ENCODE results near the gene ZNF335.
"Not testable (repeated sequence)": the region's sequence is repeated elsewhere in the genome, so short reads cannot be mapped to it uniquely, and the experiment has no call there.

The ZNF335 gene

GRCh38 chr20:46004889-46005473 lies 33.0 kb upstream of the ZNF335 start:
- no peak overlapping the region for H3K27ac ChIP-seq
- peak; percentile 41 for DNase-seq (ENCODE audit: low read depth, low spot score)

- H3K27ac ChIP-seq, result no peak overlapping the region
- DNase-seq (ENCODE audit: low read depth, low spot score), result no peak
Measured at GRCh38 chr20:46004187-46004586, 32.2 kb upstream of the ZNF335 start.

- no peak overlapping the region for H3K27ac ChIP-seq
- no peak for DNase-seq (ENCODE audit: low read depth, low spot score)
Measured at GRCh38 chr20:46002008-46002407, 30.0 kb upstream of the ZNF335 start.

DNA sequence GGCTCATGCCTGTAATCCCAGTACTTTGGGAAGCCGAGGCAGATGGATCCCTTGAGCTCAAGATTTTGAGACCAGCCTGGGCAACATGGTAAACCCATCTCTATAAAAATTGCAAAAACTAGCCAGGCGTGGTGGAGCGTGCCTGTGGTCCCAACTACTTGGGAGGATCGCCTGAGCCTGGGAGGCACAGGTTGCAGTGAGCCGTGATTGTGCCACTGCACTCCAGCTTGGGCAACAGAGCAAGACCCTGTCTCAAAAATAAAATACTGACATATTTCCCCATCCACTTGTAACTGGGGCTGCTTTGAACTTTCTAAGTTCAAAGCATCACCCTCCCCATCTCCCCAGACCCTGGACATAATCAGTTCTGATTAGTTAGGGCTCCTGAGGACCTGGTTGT lies 29.5 kb upstream of the ZNF335 start:
- no peak for DNase-seq (ENCODE audit: low read depth, low spot score)
- H3K27ac ChIP-seq, result no peak overlapping the region

- DNase-seq (ENCODE audit: low read depth, low spot score), result no peak
- H3K27ac ChIP-seq, result no peak overlapping the region
Measured at GRCh38 chr20:46000262-46000996, 28.4 kb upstream of the ZNF335 start.

DNA sequence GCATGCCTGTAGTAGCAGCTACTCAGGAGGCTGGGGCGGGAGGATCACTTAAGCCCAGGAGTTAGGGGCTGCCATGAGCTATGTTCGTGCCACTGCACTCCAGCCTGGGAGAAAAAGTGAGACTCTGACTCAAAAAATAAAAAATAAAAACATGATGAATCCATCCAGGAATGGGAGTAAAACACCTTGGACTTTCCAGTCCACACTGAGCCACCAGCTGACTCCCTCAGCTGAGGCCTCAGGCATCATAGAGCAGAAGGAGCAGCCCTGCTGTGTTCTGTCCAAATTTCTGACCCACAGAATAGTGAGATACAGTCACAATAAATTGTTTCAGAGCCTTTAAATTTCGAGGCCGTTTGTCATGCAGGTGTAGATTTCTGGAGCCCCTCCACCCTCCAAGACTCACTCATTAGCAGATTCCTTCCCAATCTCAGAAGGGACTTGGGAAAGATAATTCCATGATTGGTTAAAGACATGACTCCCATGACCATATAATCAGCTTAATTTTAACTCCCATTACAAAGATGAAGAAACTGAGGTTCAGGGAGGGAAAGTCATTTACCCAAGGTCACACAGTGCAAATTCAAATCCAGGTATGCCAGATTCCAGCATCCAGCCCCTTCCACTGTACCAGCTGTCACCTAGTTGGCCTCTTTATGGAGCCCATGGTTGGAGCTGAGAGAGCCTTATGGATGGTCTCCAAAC lies 27.7 kb upstream of the ZNF335 start:
- H3K27ac ChIP-seq, result no peak overlapping the region
- no peak for DNase-seq (ENCODE audit: low read depth, low spot score)

- H3K27ac ChIP-seq, result no peak overlapping the region
- no peak for DNase-seq (ENCODE audit: low read depth, low spot score)
Measured at GRCh38 chr20:45998761-45999160, 26.8 kb upstream of the ZNF335 start.

DNA sequence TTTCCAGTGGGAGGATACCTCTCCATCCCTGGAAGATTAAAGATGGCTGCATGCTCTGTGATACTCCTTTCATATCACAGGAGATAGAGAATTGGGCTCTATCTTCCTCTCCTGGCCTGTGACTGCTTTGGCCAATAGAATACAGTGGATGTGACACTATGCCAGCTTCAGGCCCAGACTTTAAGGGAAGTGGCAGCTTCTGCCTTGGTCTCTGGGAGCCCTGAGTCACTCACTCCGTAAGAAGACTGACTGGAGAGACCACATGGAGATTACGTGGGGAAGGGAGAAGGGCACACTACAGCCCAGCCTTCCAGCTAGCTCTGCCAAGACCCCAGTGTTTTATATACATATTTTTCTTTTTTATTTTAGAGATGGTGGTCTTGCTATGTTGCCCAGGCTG lies 26.3 kb upstream of the ZNF335 start:
- H3K27ac ChIP-seq, result no peak overlapping the region
- DNase-seq (ENCODE audit: low read depth, low spot score), result no peak

DNA sequence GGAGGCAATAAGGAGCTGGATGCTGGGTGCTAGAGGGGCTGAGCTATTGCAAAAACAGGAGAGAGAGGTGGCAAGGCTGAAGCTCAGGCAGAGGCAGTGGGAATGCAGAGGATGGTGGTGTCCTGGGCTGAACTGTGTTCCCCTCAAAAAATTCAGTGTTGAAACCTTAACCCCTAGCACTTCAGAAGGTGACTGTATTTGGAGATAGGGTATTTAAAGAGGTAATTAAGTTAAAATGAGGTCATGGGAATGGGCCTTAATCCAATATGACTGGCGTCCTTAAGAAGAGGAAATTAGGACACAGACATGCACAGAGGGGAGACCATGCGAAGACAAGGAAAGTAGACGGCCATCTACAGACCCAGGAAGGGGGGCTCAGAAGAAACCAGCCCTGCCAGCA lies 25.2 kb upstream of the ZNF335 start:
- H3K27ac ChIP-seq, result no peak overlapping the region
- no peak for DNase-seq (ENCODE audit: low read depth, low spot score)

- peak overlapping the region; percentile 12 for H3K27ac ChIP-seq
- DNase-seq (ENCODE audit: low read depth, low spot score), result not testable (repeated sequence)
Measured at GRCh38 chr20:45995495-45996097, 23.6 kb upstream of the ZNF335 start.

DNA sequence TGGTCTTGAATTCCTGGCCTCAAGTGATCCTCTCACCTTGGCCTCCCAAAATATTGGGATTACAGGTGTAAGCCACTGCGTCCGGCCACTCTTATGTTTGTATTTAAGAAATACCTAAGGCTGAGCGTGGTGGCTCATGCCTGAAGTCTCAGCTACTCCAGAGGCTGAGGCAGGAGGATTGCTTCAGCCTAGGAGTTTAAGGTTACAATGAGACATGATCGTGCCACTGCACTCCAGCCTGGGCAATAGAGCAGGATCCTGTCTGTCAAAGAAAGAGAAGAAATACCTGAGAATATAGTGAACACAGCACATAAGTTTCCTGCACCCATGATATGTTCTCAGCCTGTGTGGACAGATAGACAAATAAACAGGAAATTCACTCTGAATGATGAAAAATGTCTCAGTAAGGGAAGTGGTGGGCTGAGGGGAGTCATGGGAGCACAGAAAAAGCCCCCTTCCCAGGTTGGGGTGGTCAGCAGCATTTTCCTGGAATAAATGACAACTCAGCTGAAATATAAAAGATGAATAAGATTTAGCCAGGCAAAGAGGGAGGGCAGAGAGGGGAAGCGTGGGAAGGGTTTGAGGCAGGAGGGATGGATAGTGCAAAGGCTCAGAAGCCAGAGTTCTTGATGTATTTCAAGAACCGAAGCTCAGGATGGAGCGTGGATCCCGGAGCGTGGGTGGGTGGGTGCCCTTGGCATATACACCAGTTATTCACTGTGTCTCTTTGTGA lies 22.9 kb upstream of the ZNF335 start:
- H3K27ac ChIP-seq, result peak overlapping the region; percentile 12
- no peak for DNase-seq (ENCODE audit: low read depth, low spot score)

GRCh38 chr20:45993197-45993951 lies 21.4 kb upstream of the ZNF335 start:
- peak overlapping the region; percentile 53 for H3K27ac ChIP-seq
- DNase-seq (ENCODE audit: low read depth, low spot score), result peak; percentile 99

- no peak for DNase-seq (ENCODE audit: low read depth, low spot score)
- no peak overlapping the region for H3K27ac ChIP-seq
Measured at GRCh38 chr20:45991616-45992015, 19.6 kb upstream of the ZNF335 start.

- not testable (repeated sequence) for DNase-seq (ENCODE audit: low read depth, low spot score); H3K27ac ChIP-seq
Measured at GRCh38 chr20:45988830-45989229, 16.8 kb upstream of the ZNF335 start.

GRCh38 chr20:45987108-45987780 lies 15.2 kb upstream of the ZNF335 start:
- H3K27ac ChIP-seq, result no peak overlapping the region
- DNase-seq (ENCODE audit: low read depth, low spot score), result no peak

- H3K27ac ChIP-seq, result no peak overlapping the region
- no peak for DNase-seq (ENCODE audit: low read depth, low spot score)
Measured at GRCh38 chr20:45985573-45985972, 13.6 kb upstream of the ZNF335 start.

DNA sequence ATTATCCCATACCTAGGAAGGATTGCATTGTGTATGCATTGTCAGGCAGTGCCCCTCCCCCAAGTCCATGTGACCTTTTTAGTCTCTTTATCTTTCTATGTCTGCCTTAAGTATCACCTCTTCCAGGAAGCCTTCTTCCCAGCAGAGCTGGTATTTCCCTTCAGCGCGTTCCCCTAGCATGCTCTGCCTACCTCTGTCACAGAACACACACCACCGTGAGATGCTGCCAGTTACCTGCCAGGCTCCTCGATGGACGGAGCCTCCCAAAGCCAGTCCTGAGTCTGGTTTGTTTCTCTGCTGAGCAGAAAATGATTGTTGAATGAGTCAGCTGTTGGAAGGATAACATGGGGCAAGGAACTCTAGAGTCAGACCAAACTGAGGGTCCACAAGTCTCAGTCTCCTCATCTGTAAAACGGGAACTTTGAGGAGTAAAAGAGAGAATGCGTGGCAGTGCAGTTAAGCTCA lies 11.3 kb upstream of the ZNF335 start:
- DNase-seq (ENCODE audit: low read depth, low spot score), result no peak
- H3K27ac ChIP-seq, result no peak overlapping the region

GRCh38 chr20:45981261-45981660 lies 9.3 kb upstream of the ZNF335 start:
- DNase-seq (ENCODE audit: low read depth, low spot score), result no peak
- H3K27ac ChIP-seq, result no peak overlapping the region

DNA sequence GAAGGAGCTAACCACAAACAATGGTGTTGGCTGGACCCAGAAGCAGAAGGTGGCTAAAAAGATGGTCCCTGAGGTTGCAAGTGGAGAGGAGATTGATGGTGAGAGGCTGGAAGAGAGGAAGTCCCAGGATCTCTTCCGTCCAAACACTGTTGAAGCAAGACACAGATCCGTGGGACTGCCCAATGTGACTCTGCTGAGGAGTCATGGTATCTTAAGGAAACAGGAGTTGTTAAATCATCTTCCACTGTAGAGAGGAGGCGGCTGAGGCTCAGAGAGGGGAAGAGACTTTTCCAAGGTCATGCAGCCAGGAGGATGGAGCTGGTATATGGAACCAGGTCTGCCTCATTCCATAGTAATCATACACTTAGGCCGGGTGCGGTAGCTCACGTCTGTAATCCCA lies 4.1 kb upstream of the ZNF335 start:
- no peak for DNase-seq (ENCODE audit: low read depth, low spot score)
- H3K27ac ChIP-seq, result no peak overlapping the region

All from epithelial cell of prostate (primary cell).